GM18526 (cell line): ENCODE measurements around the gene GRID2.

Source experiments
- POLR2A ChIP-seq: IDR thresholded peaks from 3 replicates; pipeline ENCODE4 v1.6.1; 2011; ENCODE audit not compliant: insufficient read length; ENCODE audit errors: extremely low read depth

GRID2 gene

DNA sequence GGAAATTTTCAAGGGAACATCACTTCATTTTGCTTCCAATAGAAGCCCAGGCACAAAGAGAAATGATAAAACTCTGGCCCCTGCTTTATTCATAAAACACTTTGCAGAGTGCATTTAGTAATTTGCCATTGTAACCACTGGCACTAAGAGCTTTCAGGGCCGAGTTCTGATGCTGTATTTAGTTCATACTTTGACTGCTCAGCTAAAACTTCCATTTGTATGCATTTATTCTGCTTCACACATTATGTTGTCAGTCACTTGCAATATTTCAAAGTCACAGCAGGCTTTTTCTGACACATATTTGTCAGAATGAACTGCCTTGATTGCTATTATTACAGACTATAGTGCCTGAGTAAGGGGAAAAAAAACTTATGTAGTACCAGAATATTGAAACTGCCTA, 1350.4 kb downstream of the GRID2 start:
- no peak for TF ChIP-seq POLR2A

DNA sequence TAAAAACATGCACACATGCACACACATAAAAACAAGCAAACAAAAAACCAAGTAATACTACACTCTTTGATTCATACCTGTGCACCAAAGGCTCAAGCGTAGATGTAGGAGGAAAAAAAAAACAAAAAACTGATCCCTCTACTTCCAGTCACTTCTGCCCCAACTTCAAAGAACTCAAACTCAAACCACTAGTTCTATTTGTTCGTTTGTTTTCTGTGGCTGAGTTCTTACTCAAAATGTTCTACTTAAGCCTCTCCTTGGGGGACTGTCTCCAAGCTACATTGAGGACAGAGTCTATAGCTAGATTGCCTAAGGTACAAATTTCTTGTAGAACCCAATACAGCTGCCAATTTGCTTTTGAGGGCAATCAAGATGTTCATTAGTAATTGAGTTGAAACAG, 1353.8 kb downstream of the GRID2 start:
- no peak for TF ChIP-seq POLR2A

DNA sequence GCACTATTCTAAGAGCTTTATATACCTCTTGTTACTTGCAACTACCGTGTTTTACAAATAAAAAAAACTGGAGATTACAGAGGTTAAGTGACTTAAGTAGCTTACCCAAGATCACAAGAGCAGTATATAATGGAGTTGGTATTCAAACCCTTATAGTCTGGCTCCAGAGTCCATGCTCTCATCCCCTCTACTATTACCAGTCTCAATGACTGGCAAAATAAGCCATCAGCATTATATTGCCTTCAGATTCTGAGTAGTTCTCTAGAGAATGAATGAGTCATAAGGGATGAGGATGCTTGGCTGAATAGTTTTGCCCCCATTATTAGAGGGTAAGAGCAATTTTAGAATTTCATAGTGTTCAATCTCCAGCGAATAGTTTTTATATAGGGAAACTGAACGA, 1354.7 kb downstream of the GRID2 start:
- no peak for TF ChIP-seq POLR2A

DNA sequence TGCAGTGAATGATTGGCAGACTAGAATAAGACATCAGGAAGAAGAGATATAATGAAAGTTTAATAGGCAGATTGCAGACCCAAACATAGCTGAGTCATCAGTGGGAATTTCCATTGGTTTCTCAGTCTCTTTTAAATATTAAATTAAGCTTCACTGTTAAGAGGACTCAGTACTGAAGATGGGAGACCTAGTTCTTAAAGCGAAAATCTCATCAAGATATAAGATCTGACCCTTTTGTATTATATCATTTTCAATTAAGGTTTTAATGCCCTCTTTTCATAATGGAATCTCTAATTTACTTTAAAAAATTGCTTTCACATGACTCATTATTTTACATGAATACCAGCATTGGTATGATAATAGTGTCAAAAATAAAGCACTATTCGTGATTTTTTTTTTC, 1355.9 kb downstream of the GRID2 start:
- TF ChIP-seq POLR2A, result no peak

DNA sequence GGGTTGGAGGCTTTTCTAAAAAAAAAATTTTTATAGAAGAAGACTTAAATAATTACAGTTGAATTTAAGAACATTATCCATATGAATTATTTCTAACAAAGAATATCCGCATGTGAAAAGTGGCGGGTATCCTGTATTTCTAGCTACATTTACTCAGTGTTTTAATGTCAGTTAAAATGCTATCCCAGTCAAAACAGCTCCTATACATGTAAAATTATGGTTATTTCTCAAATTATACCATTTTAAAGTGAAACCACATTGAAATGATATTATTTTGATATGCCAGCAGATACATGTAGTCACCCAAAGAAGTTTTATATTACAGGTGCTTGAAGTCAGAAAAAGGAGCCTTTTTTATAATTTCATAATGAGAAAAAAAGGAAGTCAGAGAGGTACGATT, 1356.3 kb downstream of the GRID2 start:
- TF ChIP-seq POLR2A, result no peak

DNA sequence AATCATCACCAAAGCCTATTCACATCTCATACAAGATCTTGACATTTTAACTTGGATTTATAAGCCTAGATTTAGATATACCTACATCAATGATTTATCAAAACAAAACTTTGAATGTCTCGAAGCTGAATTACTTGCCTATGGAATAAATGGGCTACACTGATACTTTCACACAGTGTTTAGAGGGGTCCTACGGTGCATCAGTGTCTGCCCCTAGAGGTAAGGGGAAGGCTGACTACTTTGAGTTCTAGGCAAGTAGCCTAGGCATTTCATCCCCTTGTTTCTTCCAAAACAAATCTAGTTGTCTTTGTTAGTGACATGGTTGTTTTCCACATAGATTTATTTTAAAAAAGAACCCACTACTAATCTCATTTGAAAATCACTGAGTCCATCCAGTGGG, 1366.7 kb downstream of the GRID2 start:
- no peak for TF ChIP-seq POLR2A

DNA sequence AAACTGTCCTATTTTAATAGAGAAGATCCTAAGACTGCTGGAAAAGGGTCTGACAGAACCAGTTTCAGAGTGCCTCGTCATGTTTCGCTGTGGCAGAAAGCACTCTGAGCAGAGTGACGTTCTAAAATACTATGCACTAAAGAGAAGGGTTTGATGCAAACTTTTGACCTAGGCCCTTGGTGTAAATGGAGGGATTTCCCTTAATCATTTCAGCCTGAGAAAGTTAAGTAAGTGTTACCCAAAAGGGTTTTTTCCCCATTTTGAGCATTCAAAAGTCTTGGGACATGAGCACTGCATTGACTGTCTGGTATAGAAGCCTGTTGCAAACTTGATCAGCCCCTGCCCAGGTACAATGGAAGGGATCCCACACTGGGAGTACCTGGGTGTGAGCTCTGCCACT, 1367.3 kb downstream of the GRID2 start:
- TF ChIP-seq POLR2A, result no peak

DNA sequence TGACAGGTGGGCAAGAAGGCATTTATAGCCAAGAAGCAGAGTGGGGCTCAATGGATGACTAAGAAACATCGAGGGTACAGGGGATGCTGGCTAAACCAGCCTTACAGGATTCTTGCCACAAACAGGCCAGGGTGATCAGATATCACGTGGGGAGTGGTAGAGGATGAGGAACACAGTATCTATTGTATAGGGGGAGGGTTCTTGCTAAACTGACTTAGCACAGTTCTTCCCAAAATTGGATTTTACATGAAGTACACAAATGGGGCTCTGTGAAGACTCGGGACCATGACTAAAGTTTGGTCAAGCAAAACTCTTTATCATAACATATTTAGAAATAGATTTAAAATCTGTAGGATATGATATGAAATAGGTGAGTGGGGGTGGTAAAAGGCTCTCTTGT, 1380.8 kb downstream of the GRID2 start:
- no peak for TF ChIP-seq POLR2A

DNA sequence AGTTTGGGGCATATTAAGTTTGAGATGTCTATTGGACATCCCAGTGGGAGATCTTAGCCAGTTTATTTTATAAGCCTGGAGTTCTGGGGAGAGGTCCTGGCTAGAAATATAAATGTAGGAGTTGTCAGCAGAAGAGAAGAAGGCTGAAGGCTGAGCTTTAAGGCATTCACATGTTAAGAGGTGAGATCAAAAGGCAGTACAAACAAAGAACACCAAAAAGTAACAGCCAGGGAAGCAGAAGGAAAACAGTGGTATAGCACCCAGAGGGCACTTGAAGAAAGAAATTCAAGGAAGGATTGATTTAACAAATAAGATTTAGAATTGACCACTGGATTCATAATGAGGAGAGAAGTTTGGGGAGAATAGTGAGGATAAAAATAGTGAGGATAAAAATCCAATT, 1383.5 kb downstream of the GRID2 start:
- no peak for TF ChIP-seq POLR2A

DNA sequence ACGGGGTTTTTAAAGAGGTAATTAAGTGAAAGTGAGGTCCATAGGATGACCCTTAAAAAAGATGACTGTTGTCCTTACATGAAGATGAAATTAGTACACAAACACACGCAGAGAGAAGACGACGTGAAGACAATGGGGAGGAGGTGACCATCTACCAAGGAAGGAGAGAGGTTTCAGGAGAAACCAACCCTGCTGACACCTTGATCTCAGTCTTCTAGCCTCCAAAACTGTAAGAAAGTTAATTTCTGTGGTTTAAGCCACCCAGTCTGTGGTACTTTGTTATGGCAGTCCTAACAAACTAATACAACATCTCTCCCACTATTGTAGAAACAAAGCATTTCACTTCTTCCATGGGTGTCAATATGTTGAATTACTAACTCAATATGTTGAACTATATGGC, 1385.2 kb downstream of the GRID2 start:
- TF ChIP-seq POLR2A, result no peak

DNA sequence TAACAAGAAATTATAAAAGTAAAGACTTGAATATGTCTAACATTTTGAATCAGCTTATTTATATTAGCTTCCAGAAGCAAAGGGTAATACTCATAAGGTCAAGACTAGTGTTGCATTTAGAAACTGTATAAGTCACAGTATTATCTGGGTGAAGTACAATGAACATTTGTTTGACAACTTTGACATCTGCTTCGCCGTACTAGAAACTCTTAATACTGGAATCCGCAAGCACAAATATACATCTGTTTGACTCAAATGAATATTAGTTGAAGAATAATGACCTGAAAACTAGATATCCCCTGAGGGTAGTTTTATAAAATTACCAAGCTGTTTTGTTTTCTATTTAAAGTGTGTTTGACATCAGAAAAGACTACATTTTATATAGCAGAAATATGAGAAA, 1389.4 kb downstream of the GRID2 start:
- no peak for TF ChIP-seq POLR2A

DNA sequence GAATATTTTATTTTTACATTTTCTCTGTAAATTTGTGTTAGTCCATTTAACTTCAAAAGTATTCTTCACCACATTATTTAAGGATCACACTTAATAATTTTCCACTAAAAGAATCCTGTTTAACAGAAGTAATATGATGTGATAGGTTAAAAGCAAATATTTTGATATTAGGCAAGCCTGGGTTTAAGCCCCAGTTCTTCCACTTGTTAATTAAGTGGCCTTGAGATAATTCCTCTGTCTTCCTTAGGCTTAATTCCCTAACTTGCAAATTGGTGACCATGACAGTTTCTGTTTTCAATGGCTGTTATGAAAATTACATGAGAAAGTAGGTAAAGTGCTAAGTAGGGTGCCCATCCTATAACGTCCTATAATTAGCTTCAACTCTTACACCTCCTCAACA, 1394.9 kb downstream of the GRID2 start:
- TF ChIP-seq POLR2A, result no peak

DNA sequence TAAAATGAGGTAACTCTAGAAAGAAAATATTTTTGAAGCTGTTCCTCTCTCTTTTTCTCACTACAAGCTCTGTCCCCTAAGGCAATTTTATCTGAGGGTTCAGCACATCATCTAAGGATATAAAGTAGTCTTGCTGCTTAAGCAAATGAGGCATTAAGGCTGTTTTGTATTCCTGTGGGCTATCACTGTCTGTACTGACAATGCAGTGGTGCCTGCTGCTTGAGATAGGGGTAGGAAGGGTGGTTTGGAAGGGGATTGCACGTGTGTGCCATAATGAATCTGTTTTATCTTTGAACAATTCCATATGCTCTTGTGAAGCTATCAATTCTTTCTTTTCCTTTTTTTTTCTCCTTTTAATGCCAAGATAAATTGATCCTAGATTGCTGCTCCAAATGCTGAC, 1396.8 kb downstream of the GRID2 start:
- TF ChIP-seq POLR2A, result no peak

DNA sequence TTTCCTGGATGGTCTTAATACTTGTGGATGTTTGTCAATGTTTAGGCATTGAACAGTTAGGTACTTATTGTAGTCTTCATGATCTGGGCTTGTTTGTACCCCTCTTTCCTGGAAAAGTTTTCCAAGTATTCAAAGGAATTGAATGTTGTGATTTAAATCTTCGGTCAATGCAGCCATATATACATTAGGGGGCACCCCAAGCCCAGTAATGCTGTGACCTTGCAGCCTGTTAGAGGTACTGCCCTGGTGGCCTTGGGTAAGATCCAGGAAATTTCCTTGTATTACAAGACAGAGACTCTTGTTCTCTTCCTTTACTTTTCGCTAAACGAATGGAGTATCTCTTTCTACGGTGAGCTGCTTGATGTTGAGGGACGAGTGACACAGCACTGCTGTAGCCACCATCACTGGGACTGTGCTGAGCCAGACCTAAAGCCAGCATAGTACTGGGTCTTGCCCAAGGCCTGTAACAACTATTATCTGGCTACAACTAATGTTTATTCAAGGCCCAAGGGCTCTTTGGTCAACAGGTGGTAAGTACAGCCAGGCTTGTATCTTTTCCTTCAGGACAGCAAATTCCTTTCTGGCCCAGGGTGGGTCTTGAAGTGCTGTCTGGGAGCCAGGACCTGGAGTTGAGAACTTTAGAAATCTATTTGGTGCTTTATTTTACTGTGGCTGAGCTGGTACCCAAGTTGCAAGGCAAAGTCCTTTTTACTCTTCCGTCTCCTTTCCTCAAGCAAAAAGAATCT, 1406.5 kb downstream of the GRID2 start:
- TF ChIP-seq POLR2A, result no peak

DNA sequence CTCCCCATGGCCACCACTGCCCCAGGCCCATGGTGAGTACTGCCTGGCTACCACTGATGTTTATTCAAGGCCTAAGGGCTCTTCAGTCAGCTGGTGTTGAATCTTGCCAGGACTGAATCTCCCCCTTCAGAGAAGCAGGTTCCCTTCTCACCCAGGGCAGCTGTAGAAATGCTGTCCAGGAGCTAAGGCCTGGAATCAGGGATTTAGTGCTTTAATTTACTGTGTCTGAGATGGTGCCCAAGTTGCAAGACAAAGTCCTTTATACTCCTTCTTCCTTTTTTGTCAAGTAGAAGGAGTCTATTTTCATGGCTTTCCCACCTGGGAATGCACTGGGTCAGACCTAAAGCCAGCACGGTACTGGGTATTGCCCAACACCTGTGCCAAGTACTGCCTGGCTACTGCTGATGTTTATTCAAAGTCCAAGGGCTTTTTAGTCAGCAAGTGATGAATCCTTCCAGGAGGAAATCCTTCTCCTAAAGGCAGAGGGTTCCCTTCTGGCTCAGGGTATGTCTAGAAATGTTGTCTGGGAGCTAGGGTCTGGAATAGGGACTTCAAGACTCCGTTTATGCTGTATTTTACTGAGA, 1407.2 kb downstream of the GRID2 start:
- no peak for TF ChIP-seq POLR2A

DNA sequence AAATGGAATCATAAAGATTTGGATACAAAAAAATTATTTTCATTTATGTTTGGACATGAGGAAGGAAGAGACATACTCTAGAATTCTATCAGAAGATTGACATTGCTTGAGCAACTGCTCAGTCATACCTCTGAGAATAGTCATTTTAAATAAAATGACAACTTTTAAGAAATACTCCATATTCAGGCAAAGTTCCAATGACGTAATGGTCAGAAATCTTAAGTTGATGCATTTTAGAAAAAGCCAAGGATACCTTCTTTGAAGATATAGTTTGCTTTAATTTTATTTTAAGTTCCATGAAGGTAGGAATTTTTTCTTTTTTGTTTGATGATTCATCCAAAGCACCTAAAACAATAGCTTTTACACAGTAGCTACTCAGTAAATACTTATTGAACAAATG, 1414.5 kb downstream of the GRID2 start:
- TF ChIP-seq POLR2A, result no peak

DNA sequence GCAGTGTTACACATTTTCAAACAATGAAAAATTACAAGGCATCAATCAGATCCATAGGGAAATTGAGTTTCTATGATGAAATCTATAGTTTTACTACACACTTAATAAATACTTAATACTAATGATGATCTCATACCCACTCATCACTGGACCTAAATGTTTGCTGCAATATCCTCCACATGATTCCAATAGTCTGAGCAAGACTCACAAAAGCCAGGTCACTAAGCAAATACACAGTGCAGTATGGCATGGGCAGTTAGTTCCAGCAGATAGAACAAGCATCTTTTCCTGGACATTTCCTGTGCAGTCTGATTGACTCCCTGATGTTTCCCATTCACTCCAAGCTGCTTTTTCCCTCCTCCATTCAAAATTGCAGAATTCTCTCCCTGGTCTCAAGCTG, 1415.8 kb downstream of the GRID2 start:
- no peak for TF ChIP-seq POLR2A
